ENCODE results near the gene GRIA2.
"Not testable (repeated sequence)": the region's sequence is repeated elsewhere in the genome, so short reads cannot be mapped to it uniquely, and the experiment has no call there.

GRIA2 gene

GRCh38 chr4:157246964-157247363, 26.4 kb downstream of the GRIA2 start:
- TF ChIP-seq SUZ12 (IDR thresholded peaks at IDR 0.05; ENCODE audit: extremely low read depth, insufficient read depth, insufficient read length) (no peak), YY1 (IDR thresholded peaks at IDR 0.05; ENCODE audit: insufficient read depth, insufficient read length) (no peak), ZNF274 (IDR thresholded peaks at IDR 0.05; ENCODE audit: low read depth, low read length) (no peak)
- no peaks in the 10 kb centered on the region for H3K4me1 ChIP-seq (ENCODE audit: insufficient read depth, insufficient read length)
- H3K9ac ChIP-seq (ENCODE audit: insufficient read length, low read depth) = no peak overlapping the region
- H3K27me3 ChIP-seq (ENCODE audit: insufficient read depth, insufficient read length) = no peaks in the 10 kb centered on the region
- H3K4me3 ChIP-seq (ENCODE audit: insufficient read length, low read depth) = no peak overlapping the region
- no peaks in the 10 kb centered on the region for H3K9me3 ChIP-seq (ENCODE audit: insufficient read depth, low read length)
- DNase-seq (ENCODE audit: low read depth, low spot score) = no peak
- H3K36me3 ChIP-seq (ENCODE audit: insufficient read depth, insufficient read length, low read length) = no peaks in the 10 kb centered on the region

- not testable (repeated sequence) for H3K4me3 ChIP-seq (ENCODE audit: insufficient read length, low read depth); H3K27me3 ChIP-seq (ENCODE audit: insufficient read depth, insufficient read length); H3K36me3 ChIP-seq (ENCODE audit: insufficient read depth, insufficient read length, low read length); DNase-seq (ENCODE audit: low read depth, low spot score); H3K9ac ChIP-seq (ENCODE audit: insufficient read length, low read depth); H3K4me1 ChIP-seq (ENCODE audit: insufficient read depth, insufficient read length); H3K9me3 ChIP-seq (ENCODE audit: insufficient read depth, low read length)
Measured at GRCh38 chr4:157258165-157258564, 37.6 kb downstream of the GRIA2 start.

DNA sequence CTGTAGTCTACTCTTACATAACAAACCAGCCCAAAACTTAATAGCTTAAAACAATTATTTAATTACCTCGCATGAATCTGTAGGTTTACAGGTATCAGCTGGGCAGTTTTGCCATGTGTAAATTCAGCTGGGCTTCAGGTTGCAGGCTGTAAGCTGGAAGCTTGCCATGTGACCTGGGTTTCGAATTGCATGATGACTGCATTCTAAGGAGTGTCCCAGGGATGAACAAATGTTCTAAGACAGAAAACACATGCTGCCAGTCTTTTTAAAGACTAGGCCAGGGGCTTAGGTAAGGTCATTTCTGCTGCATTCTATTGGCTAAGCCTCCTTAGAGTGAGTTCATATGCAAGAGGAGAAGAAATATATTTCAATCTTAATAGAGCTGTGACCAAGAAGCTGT, 44.8 kb downstream of the GRIA2 start:
- H3K36me3 ChIP-seq (ENCODE audit: insufficient read depth, insufficient read length, low read length) = no peaks in the 10 kb centered on the region
- no peaks in the 10 kb centered on the region for H3K4me1 ChIP-seq (ENCODE audit: insufficient read depth, insufficient read length)
- no peak overlapping the region for H3K9ac ChIP-seq (ENCODE audit: insufficient read length, low read depth)
- no peak overlapping the region for H3K4me3 ChIP-seq (ENCODE audit: insufficient read length, low read depth)
- TF ChIP-seq ZNF274 (IDR thresholded peaks at IDR 0.05; ENCODE audit: low read depth, low read length) = no peak
- no peaks in the 10 kb centered on the region for H3K9me3 ChIP-seq (ENCODE audit: insufficient read depth, low read length)
- DNase-seq (ENCODE audit: low read depth, low spot score) = no peak
- H3K27me3 ChIP-seq (ENCODE audit: insufficient read depth, insufficient read length) = no peaks in the 10 kb centered on the region

DNA sequence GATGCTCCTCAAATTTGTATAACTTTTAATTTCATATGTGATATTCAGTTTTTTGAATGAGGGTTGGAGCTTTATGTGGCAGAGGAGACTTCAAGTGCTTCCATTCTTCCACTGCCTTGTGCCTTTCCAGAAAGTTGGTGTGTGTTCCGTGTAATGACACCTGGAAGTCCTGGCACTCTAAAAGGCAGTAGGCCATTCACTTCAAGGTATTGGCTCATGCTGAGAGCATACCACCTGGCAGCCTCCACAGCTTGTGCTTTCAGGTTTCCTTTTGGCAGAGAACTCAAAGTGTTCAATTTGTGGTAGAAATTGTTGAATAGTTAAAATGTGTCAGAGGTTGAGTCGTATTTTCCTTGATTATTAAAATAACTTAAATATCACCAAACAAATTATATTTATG, 49.6 kb downstream of the GRIA2 start:
- DNase-seq (ENCODE audit: low read depth, low spot score) = no peak
- no peak for TF ChIP-seq YY1 (IDR thresholded peaks at IDR 0.05; ENCODE audit: insufficient read depth, insufficient read length)
- no peak for TF ChIP-seq ZNF274 (IDR thresholded peaks at IDR 0.05; ENCODE audit: low read depth, low read length)
- TF ChIP-seq SUZ12 (IDR thresholded peaks at IDR 0.05; ENCODE audit: extremely low read depth, insufficient read depth, insufficient read length) = no peak

DNA sequence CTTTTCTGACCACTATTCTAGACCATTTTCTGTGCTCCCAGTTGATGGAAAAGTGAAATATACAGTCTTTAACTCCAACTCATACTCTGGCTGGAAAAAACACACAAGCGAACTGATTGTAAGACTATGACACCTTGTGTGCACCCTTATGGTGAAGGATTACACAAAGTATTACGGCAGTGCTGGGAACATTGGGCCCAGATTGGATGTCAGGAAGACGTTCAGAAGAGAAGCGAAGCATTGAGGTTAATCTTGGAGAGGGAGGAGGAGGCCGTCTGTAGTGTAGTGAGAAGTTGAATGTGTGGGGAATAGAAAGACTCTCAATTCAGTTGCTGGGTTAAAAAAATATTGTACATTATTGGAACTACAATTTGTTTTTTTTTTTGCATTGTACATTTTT, 50.0 kb downstream of the GRIA2 start:
- TF ChIP-seq ZNF274 (IDR thresholded peaks at IDR 0.05; ENCODE audit: low read depth, low read length) = no peak
- TF ChIP-seq SUZ12 (IDR thresholded peaks at IDR 0.05; ENCODE audit: extremely low read depth, insufficient read depth, insufficient read length) = no peak
- no peak for TF ChIP-seq YY1 (IDR thresholded peaks at IDR 0.05; ENCODE audit: insufficient read depth, insufficient read length)
- Histone ChIP-seq H3K9me3 (ENCODE audit: insufficient read depth, low read length) (no peaks in the 10 kb centered on the region), H3K4me1 (ENCODE audit: insufficient read depth, insufficient read length) (no peaks in the 10 kb centered on the region), H3K4me3 (ENCODE audit: insufficient read length, low read depth) (no peak overlapping the region), H3K27me3 (ENCODE audit: insufficient read depth, insufficient read length) (no peaks in the 10 kb centered on the region), H3K9ac (ENCODE audit: insufficient read length, low read depth) (no peak overlapping the region), H3K36me3 (ENCODE audit: insufficient read depth, insufficient read length, low read length) (no peaks in the 10 kb centered on the region)
- no peak for DNase-seq (ENCODE audit: low read depth, low spot score)

More for the DNA sequence above, 49.6 kb downstream of the GRIA2 start:
- no peaks in the 10 kb centered on the region for H3K9me3 ChIP-seq (ENCODE audit: insufficient read depth, low read length)
- H3K36me3 ChIP-seq (ENCODE audit: insufficient read depth, insufficient read length, low read length) = no peaks in the 10 kb centered on the region
- H3K9ac ChIP-seq (ENCODE audit: insufficient read length, low read depth) = no peak overlapping the region
- H3K4me3 ChIP-seq (ENCODE audit: insufficient read length, low read depth) = no peak overlapping the region
- H3K4me1 ChIP-seq (ENCODE audit: insufficient read depth, insufficient read length) = no peaks in the 10 kb centered on the region
- H3K27me3 ChIP-seq (ENCODE audit: insufficient read depth, insufficient read length) = no peaks in the 10 kb centered on the region

GRCh38 chr4:157271166-157271869, 50.8 kb downstream of the GRIA2 start:
- Histone ChIP-seq H3K4me3 (ENCODE audit: insufficient read length, low read depth) (no peak overlapping the region), H3K36me3 (ENCODE audit: insufficient read depth, insufficient read length, low read length) (no peaks in the 10 kb centered on the region), H3K9ac (ENCODE audit: insufficient read length, low read depth) (no peak overlapping the region), H3K27me3 (ENCODE audit: insufficient read depth, insufficient read length) (no peaks in the 10 kb centered on the region), H3K9me3 (ENCODE audit: insufficient read depth, low read length) (no peaks in the 10 kb centered on the region), H3K4me1 (ENCODE audit: insufficient read depth, insufficient read length) (no peaks in the 10 kb centered on the region)
- no peak for DNase-seq (ENCODE audit: low read depth, low spot score)
- TF ChIP-seq YY1 (IDR thresholded peaks at IDR 0.05; ENCODE audit: insufficient read depth, insufficient read length) = no peak
- no peak for TF ChIP-seq ZNF274 (IDR thresholded peaks at IDR 0.05; ENCODE audit: low read depth, low read length)
- no peak for TF ChIP-seq SUZ12 (IDR thresholded peaks at IDR 0.05; ENCODE audit: extremely low read depth, insufficient read depth, insufficient read length)

- Histone ChIP-seq H3K9me3 (ENCODE audit: insufficient read depth, low read length) (no peaks in the 10 kb centered on the region), H3K4me3 (ENCODE audit: insufficient read length, low read depth) (no peak overlapping the region), H3K9ac (ENCODE audit: insufficient read length, low read depth) (no peak overlapping the region), H3K4me1 (ENCODE audit: insufficient read depth, insufficient read length) (no peaks in the 10 kb centered on the region), H3K36me3 (ENCODE audit: insufficient read depth, insufficient read length, low read length) (no peaks in the 10 kb centered on the region), H3K27me3 (ENCODE audit: insufficient read depth, insufficient read length) (no peaks in the 10 kb centered on the region)
- no peak for TF ChIP-seq YY1 (IDR thresholded peaks at IDR 0.05; ENCODE audit: insufficient read depth, insufficient read length)
- TF ChIP-seq SUZ12 (IDR thresholded peaks at IDR 0.05; ENCODE audit: extremely low read depth, insufficient read depth, insufficient read length) = no peak
- TF ChIP-seq ZNF274 (IDR thresholded peaks at IDR 0.05; ENCODE audit: low read depth, low read length) = no peak
- no peak for DNase-seq (ENCODE audit: low read depth, low spot score)
Measured at GRCh38 chr4:157280673-157281072, 60.1 kb downstream of the GRIA2 start.

GRCh38 chr4:157282019-157282418, 61.5 kb downstream of the GRIA2 start:
- Histone ChIP-seq H3K27me3 (ENCODE audit: insufficient read depth, insufficient read length) (no peaks in the 10 kb centered on the region), H3K9ac (ENCODE audit: insufficient read length, low read depth) (no peak overlapping the region), H3K36me3 (ENCODE audit: insufficient read depth, insufficient read length, low read length) (no peaks in the 10 kb centered on the region), H3K4me1 (ENCODE audit: insufficient read depth, insufficient read length) (no peaks in the 10 kb centered on the region), H3K9me3 (ENCODE audit: insufficient read depth, low read length) (no peaks in the 10 kb centered on the region), H3K4me3 (ENCODE audit: insufficient read length, low read depth) (no peak overlapping the region)
- DNase-seq (ENCODE audit: low read depth, low spot score) = no peak
- TF ChIP-seq YY1 (IDR thresholded peaks at IDR 0.05; ENCODE audit: insufficient read depth, insufficient read length) = no peak
- TF ChIP-seq ZNF274 (IDR thresholded peaks at IDR 0.05; ENCODE audit: low read depth, low read length) = no peak
- TF ChIP-seq SUZ12 (IDR thresholded peaks at IDR 0.05; ENCODE audit: extremely low read depth, insufficient read depth, insufficient read length) = no peak

All from NT2/D1 (cell line).